Fibroblast of lung (primary cell): ENCODE data around the gene FHL2. TPM values are rescaled to one million over a fixed set of nuclear protein-coding genes. Genes with fewer than 3 reads are reported as not detected.

Experiments
- DNase-seq, 2 donors: peaks; one replicate each; pipeline versions ENCODE4 v3.0.0 to v3.0.0-alpha.2; 2010; ENCODE audit warnings: low read depth in 2 of 2
- H2AFZ ChIP-seq: 2 replicates; pipeline ENCODE4 v1.5.1; 2012; ENCODE audit warnings: low read length, control low read depth, inconsistent platforms
- H3K27ac ChIP-seq: 2 replicates; pipeline ENCODE4 v1.5.1; 2011; ENCODE audit warnings: low read length, control low read depth; ENCODE audit not compliant: insufficient read depth
- H3K27me3 ChIP-seq: 2 replicates; pipeline ENCODE4 v1.5.1; 2011; ENCODE audit warnings: mild to moderate bottlenecking, low read length; ENCODE audit not compliant: control insufficient read depth, insufficient read depth
- H3K36me3 ChIP-seq: 2 replicates; pipeline ENCODE4 v1.5.1; 2011; ENCODE audit warnings: low read length; ENCODE audit not compliant: control insufficient read depth, insufficient read depth
- H3K4me1 ChIP-seq: 2 replicates; pipeline ENCODE4 v1.5.1; 2011; ENCODE audit warnings: low read length; ENCODE audit not compliant: control insufficient read depth, insufficient read depth; ENCODE audit errors: extremely low read depth
- H3K4me2 ChIP-seq: 2 replicates; pipeline ENCODE4 v1.5.1; 2011; ENCODE audit warnings: low read length, control low read depth; ENCODE audit not compliant: insufficient read depth; ENCODE audit errors: extremely low read depth
- H3K4me3 ChIP-seq, 4 experiments: fragments of 200-600 bp in 1 of 4; sonication (generic) in 1 of 4; replicated peaks in 1 of 4; 2 replicates each; pipeline ENCODE4 v1.5.1; 2011 to 2016; ENCODE audit warnings: low read length in 4 of 4, low read depth in 3 of 4, mild to moderate bottlenecking in 3 of 4, control low read depth in 2 of 4, inconsistent platforms in 1 of 4, mixed read lengths in 1 of 4; ENCODE audit not compliant: insufficient read depth in 1 of 4; ENCODE audit errors: control extremely low read depth in 1 of 4
- H3K79me2 ChIP-seq: 2 replicates; pipeline ENCODE4 v1.5.1; 2012; ENCODE audit warnings: mild to moderate bottlenecking, low read length, inconsistent platforms; ENCODE audit not compliant: control insufficient read depth, insufficient read depth
- H3K9ac ChIP-seq: 2 replicates; pipeline ENCODE4 v1.5.1; 2011; ENCODE audit warnings: mild to moderate bottlenecking, low read length, control low read depth; ENCODE audit not compliant: insufficient read depth
- H3K9me3 ChIP-seq: 2 replicates; pipeline ENCODE4 v1.5.1; 2012; ENCODE audit warnings: low read depth, low read length; ENCODE audit not compliant: control insufficient read depth, insufficient read depth
- H4K20me1 ChIP-seq: 2 replicates; pipeline ENCODE4 v1.5.1; 2011; ENCODE audit warnings: low read length; ENCODE audit not compliant: control insufficient read depth, insufficient read depth; ENCODE audit errors: extremely low read depth
- CTCF ChIP-seq, 2 donors: IDR thresholded peaks in 1 of 2; conservative IDR thresholded peaks in 1 of 2; 1 replicate in 1 of 2; 2 replicates in 1 of 2; pipeline ENCODE4 v1.5.1; 2011 to 2012; ENCODE audit warnings: low read length in 2 of 2, control low read depth in 1 of 2, inconsistent platforms in 1 of 2, low read depth in 1 of 2, mild to moderate bottlenecking in 1 of 2
- EZH2 ChIP-seq: IDR thresholded peaks from 2 replicates; pipeline ENCODE4 v1.5.1; 2012; ENCODE audit warnings: low read length, control low read depth, mild to moderate bottlenecking; ENCODE audit errors: missing control alignments
- polyA plus RNA-seq, 2 donors: library from polyadenylated mRNA; depleted of rRNA in 1 of 2; stranded (reverse) in 1 of 2; unstranded in 1 of 2; fragments of >200 nt; gene quantifications; 2 replicates each; pipeline ENCODE4 v1.2.1, GENCODE V29; 2011 to 2012; ENCODE audit warnings: missing spikeins in 1 of 2
- total RNA-seq: library from RNA; depleted of rRNA; stranded (reverse); fragments of >200 nt; gene quantifications from 2 replicates; pipeline ENCODE4 v1.2.1, GENCODE V29; 2014

Gene FHL2
- total and polyA plus RNA-seq, 2 donors (not counting 1 experiment from before 2014, with no cell fraction given) = 144 to 421 TPM

DNA sequence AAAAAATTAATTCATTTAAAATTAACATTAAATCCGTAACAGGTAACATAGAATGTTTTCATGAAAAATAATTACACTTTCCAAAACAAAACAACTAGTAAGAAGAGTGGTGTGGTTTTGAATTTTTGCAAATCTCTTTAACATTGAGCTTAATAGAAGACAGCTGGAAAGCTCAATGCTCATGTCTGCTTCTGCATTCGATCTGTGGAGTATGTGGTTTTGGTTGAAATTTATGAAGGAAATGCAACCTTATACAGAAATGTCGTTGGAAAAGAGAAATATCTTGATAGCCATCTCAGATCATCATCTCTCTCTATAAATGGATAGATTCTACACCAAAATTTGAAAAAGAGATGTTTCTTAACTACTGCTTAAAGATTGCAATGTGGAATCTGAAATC is 17.3 kb upstream of the FHL2 start:
- Histone ChIP-seq H3K4me1 (no peaks in the 10 kb centered on the region), H3K4me2 (no peak overlapping the region), H3K4me3 (no peak overlapping the region), H3K9me3 (no peaks in the 10 kb centered on the region), H3K79me2 (no peaks in the 10 kb centered on the region), H3K27me3 (peaks cover 14% of the 10 kb centered on the region), H3K36me3 (no peaks in the 10 kb centered on the region), H4K20me1 (no peaks in the 10 kb centered on the region), H2AFZ (no peak overlapping the region), H3K27ac (no peak overlapping the region), H3K9ac (no peak overlapping the region)
- no peak for DNase-seq
- TF ChIP-seq EZH2 = no peak
- TF ChIP-seq CTCF (conservative IDR thresholded peaks at IDR 0.05 in 1 of 2, IDR thresholded peaks at IDR 0.05 in 1 of 2; ENCODE audit: low read depth in 1 of 2, low read length in 2 of 2) = no peak

DNA sequence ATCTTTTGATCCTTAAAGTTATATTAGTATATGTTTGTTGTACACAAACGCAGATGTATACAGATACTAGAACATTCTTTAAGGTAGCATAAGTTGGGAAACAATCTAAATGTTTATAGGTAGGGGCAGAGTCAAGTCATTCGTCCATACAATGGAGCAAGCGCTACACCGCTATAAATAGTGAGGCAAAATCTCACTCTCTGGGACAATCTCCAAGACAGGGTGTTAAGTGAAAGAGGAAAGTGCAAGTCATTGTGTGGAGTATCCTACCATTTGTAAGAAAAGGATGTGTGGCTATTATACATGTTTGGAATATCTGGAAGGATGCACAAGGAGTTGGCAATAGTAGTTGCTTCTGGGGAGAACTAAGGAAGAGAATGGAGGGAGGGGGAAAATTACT is 16.2 kb upstream of the FHL2 start:
- no peak overlapping the region for H3K9ac ChIP-seq
- no peak for DNase-seq

GRCh38 chr2:105413206-105413605 is 14.4 kb upstream of the FHL2 start:
- DNase-seq = no peak
- Histone ChIP-seq H3K4me2 (no peak overlapping the region), H3K79me2 (no peaks in the 10 kb centered on the region), H3K4me1 (peaks cover 2% of the 10 kb centered on the region), H4K20me1 (no peaks in the 10 kb centered on the region), H3K27me3 (peaks cover 8% of the 10 kb centered on the region), H3K27ac (no peak overlapping the region), H3K9ac (no peak overlapping the region), H3K9me3 (no peaks in the 10 kb centered on the region), H3K36me3 (no peaks in the 10 kb centered on the region), H2AFZ (no peak overlapping the region), H3K4me3 (no peak overlapping the region)
- TF ChIP-seq EZH2 (no peak), CTCF (conservative IDR thresholded peaks at IDR 0.05 in 1 of 2, IDR thresholded peaks at IDR 0.05 in 1 of 2; ENCODE audit: low read depth in 1 of 2, low read length in 2 of 2) (no peak)

More for the DNA sequence above, 16.2 kb upstream of the FHL2 start:
- Histone ChIP-seq H3K4me3 (no peak overlapping the region), H3K4me2 (no peak overlapping the region), H3K36me3 (no peaks in the 10 kb centered on the region), H3K4me1 (peaks cover 2% of the 10 kb centered on the region), H3K79me2 (no peaks in the 10 kb centered on the region), H4K20me1 (no peaks in the 10 kb centered on the region), H3K27me3 (peaks cover 10% of the 10 kb centered on the region), H2AFZ (no peak overlapping the region), H3K27ac (no peak overlapping the region), H3K9me3 (no peaks in the 10 kb centered on the region)
- TF ChIP-seq EZH2 (no peak), CTCF (conservative IDR thresholded peaks at IDR 0.05 in 1 of 2, IDR thresholded peaks at IDR 0.05 in 1 of 2; ENCODE audit: low read depth in 1 of 2, low read length in 2 of 2) (no peak)
